H1 (cell line): Measurements from ENCODE around the gene PCGF3. TPM values are rescaled to one million over a fixed set of nuclear protein-coding genes. Genes with fewer than 3 reads are reported as not detected.
A peak's percentile ranks its signal among the peaks of the same experiment; 100 is the strongest.

Experiments
- CTCF ChIP-seq, 3 experiments: IDR thresholded peaks; 1 replicate in 2 of 3; 2 replicates in 1 of 3; pipeline versions ENCODE4 v1.5.1 to v1.6.1; 2011; ENCODE audit warnings: low read length in 3 of 3, mild to moderate bottlenecking in 3 of 3, inconsistent platforms in 2 of 3, low read depth in 1 of 3, moderate library complexity in 1 of 3; ENCODE audit not compliant: insufficient read depth in 1 of 3; ENCODE audit errors: control extremely low read depth in 1 of 3
- polyA plus RNA-seq, 7 experiments: library from polyadenylated mRNA; depleted of rRNA in 3 of 7; stranded (reverse) in 5 of 7; unstranded in 2 of 7; fragments of >200 nt in 5 of 7; fragments of 200-250 nt in 2 of 7; gene quantifications; 1 replicate in 5 of 7; 2 replicates in 1 of 7; 4 replicates in 1 of 7; pipeline versions ENCODE4 v1.2.1 to v1.2.3, GENCODE V29; 2011 to 2013; ENCODE audit warnings: missing spikeins in 2 of 7, mixed read lengths in 2 of 7
- total RNA-seq: library from RNA; stranded (reverse); fragmentation: NEBNext Ultra II Directional; extraction: Animal tissue kit (Norgen Biotek cat#: 25700); gene quantifications from 2 replicates; pipeline ENCODE4 v1.2.1, GENCODE V29; 2021

Gene PCGF3
- total and polyA plus RNA-seq, 2 of the 8 experiments (the other 6 are each of a cell fraction or from before 2014, with no cell fraction given): 52.7 to 52.9 TPM

- peak in 2 of 3 experiments; percentile 28 to 35; a peak in 2 of 4 replicates for TF ChIP-seq CTCF (IDR thresholded peaks at IDR 0.05; ENCODE audit: control extremely low read depth in 1 of 3, insufficient read depth in 1 of 3, low read depth in 1 of 3, low read length in 3 of 3)
These were observed 4.9 kb upstream of the PCGF3 start (continued) for GRCh38 chr4:700587-701264.
